H9 (cell line): ENCODE results near the gene RBM4B. TPM values are rescaled to one million over a fixed set of nuclear protein-coding genes. Genes with fewer than 3 reads are reported as not detected.

Experiments
- DNase-seq: peaks from one replicate; pipeline ENCODE4 v3.0.0-alpha.2; 2017
- H2AFZ ChIP-seq: one replicate; pipeline ENCODE4 v1.6.1; 2013; ENCODE audit warnings: mild to moderate bottlenecking, low read length, control low read depth, moderate library complexity
- H2AK5ac ChIP-seq: 2 replicates; pipeline ENCODE4 v1.6.1; 2013; ENCODE audit warnings: low read length, control low read depth, mixed read lengths; ENCODE audit not compliant: insufficient read length
- H2BK120ac ChIP-seq: one replicate; pipeline ENCODE4 v1.6.1; 2013; ENCODE audit warnings: low read depth, mild to moderate bottlenecking, low read length, control low read depth, inconsistent platforms; ENCODE audit not compliant: poor library complexity, severe bottlenecking
- H2BK12ac ChIP-seq: 2 replicates; pipeline ENCODE4 v1.6.1; 2013; ENCODE audit warnings: low read length, control low read depth, mixed read lengths, low read depth; ENCODE audit not compliant: insufficient read length
- H2BK15ac ChIP-seq: 2 replicates; pipeline ENCODE4 v1.6.1; 2013; ENCODE audit warnings: low read depth, low read length, control low read depth
- H2BK20ac ChIP-seq: one replicate; pipeline ENCODE4 v1.6.1; 2013; ENCODE audit warnings: low read depth, mild to moderate bottlenecking, low read length, control low read depth, inconsistent platforms; ENCODE audit not compliant: poor library complexity, severe bottlenecking
- H2BK5ac ChIP-seq: 2 replicates; pipeline ENCODE4 v1.6.1; 2013; ENCODE audit warnings: low read length, control low read depth, mixed read lengths; ENCODE audit not compliant: insufficient read length
- H3K14ac ChIP-seq: 2 replicates; pipeline ENCODE4 v1.6.1; 2013; ENCODE audit warnings: low read length, control low read depth; ENCODE audit not compliant: insufficient read depth
- H3K18ac ChIP-seq: 2 replicates; pipeline ENCODE4 v1.6.1; 2013; ENCODE audit warnings: low read depth, mild to moderate bottlenecking, mixed read lengths, low read length, control low read depth; ENCODE audit not compliant: insufficient read length
- H3K23ac ChIP-seq: 2 replicates; pipeline ENCODE4 v1.6.1; 2013; ENCODE audit warnings: low read length, control low read depth, mixed read lengths, low read depth; ENCODE audit not compliant: insufficient read length
- H3K23me2 ChIP-seq: 2 replicates; pipeline ENCODE4 v1.6.1; 2013; ENCODE audit warnings: low read depth, mild to moderate bottlenecking, mixed read lengths, low read length, control low read depth; ENCODE audit not compliant: insufficient read length, poor library complexity, severe bottlenecking
- H3K27ac ChIP-seq: 2 replicates; pipeline ENCODE4 v1.5.1; 2013; ENCODE audit warnings: low read length, control low read depth, mixed read lengths, low read depth; ENCODE audit not compliant: insufficient read length
- H3K27me3 ChIP-seq: 2 replicates; pipeline ENCODE4 v1.6.1; 2013; ENCODE audit warnings: low read length, control low read depth, inconsistent platforms; ENCODE audit not compliant: insufficient read depth
- H3K4ac ChIP-seq: 2 replicates; pipeline ENCODE4 v1.6.1; 2013; ENCODE audit warnings: low read depth, mild to moderate bottlenecking, control low read depth, inconsistent platforms, low read length, moderate library complexity
- H3K4me1 ChIP-seq: 2 replicates; pipeline ENCODE4 v1.6.1; 2013; ENCODE audit warnings: low read length, control low read depth, inconsistent platforms; ENCODE audit not compliant: insufficient read depth
- H3K4me2 ChIP-seq: 2 replicates; pipeline ENCODE4 v1.6.1; 2013; ENCODE audit warnings: low read length, control low read depth, mixed read lengths; ENCODE audit not compliant: insufficient read length, insufficient read depth
- H3K56ac ChIP-seq: 2 replicates; pipeline ENCODE4 v1.6.1; 2013; ENCODE audit warnings: low read depth, mild to moderate bottlenecking, mixed read lengths, low read length, control low read depth; ENCODE audit not compliant: insufficient read length
- H3K79me1 ChIP-seq: 2 replicates; pipeline ENCODE4 v1.6.1; 2013; ENCODE audit warnings: low read depth, mild to moderate bottlenecking, moderate library complexity, low read length, control low read depth, inconsistent platforms; ENCODE audit not compliant: insufficient read depth, poor library complexity, severe bottlenecking
- H3K79me2 ChIP-seq: 2 replicates; pipeline ENCODE4 v1.6.1; 2013; ENCODE audit warnings: low read length, control low read depth, inconsistent platforms; ENCODE audit not compliant: insufficient read depth
- H3K9ac ChIP-seq: 2 replicates; pipeline ENCODE4 v1.6.1; 2013; ENCODE audit warnings: low read length, control low read depth, mixed read lengths; ENCODE audit not compliant: insufficient read length; ENCODE audit errors: extremely low read depth
- H3K9me3 ChIP-seq: one replicate; pipeline ENCODE4 v1.6.1; 2013; ENCODE audit warnings: low read depth, low read length, inconsistent platforms; ENCODE audit not compliant: control insufficient read depth
- H3T11ph ChIP-seq: one replicate; pipeline ENCODE4 v1.6.1; 2013; ENCODE audit warnings: mild to moderate bottlenecking, low read length, control low read depth, inconsistent platforms
- H4K20me1 ChIP-seq: one replicate; pipeline ENCODE4 v1.6.1; 2013; ENCODE audit not compliant: control insufficient read depth, insufficient read length, insufficient read depth
- H4K5ac ChIP-seq: 2 replicates; pipeline ENCODE4 v1.6.1; 2013; ENCODE audit warnings: low read depth, mild to moderate bottlenecking, mixed read lengths, low read length, control low read depth; ENCODE audit not compliant: insufficient read length
- H4K8ac ChIP-seq: replicated peaks from 2 replicates; pipeline ENCODE4 v1.6.1; 2013; ENCODE audit warnings: low read length, control low read depth, mixed read lengths, low read depth; ENCODE audit not compliant: insufficient read length
- H4K91ac ChIP-seq: 2 replicates; pipeline ENCODE4 v1.6.1; 2013; ENCODE audit warnings: low read depth, mild to moderate bottlenecking, moderate library complexity, mixed read lengths, low read length, control low read depth; ENCODE audit not compliant: insufficient read length
- H3K27ac Mint-ChIP-seq, 3 experiments: 2 replicates in 2 of 3; 3 replicates in 1 of 3; pipeline ENCODE4 v1.8.0; 2020 to 2021; ENCODE audit warnings: mixed read lengths in 3 of 3, mild to moderate bottlenecking in 1 of 3, moderate library complexity in 1 of 3
- H3K27me3 Mint-ChIP-seq: 2 replicates; pipeline ENCODE4 v1.8.0; 2021; ENCODE audit warnings: low read depth, mild to moderate bottlenecking, moderate library complexity, mixed read lengths
- H3K36me3 Mint-ChIP-seq, 3 experiments: 2 replicates in 2 of 3; 3 replicates in 1 of 3; pipeline ENCODE4 v1.8.0; 2020 to 2021; ENCODE audit warnings: low read depth in 3 of 3, mixed read lengths in 3 of 3; ENCODE audit not compliant: insufficient read depth in 1 of 3
- H3K4me1 Mint-ChIP-seq, 2 experiments: 2 replicates each; pipeline ENCODE4 v1.8.0; 2020; ENCODE audit warnings: mixed read lengths in 2 of 2
- H3K4me3 Mint-ChIP-seq, 2 experiments: 2 replicates in 1 of 2; 3 replicates in 1 of 2; pipeline ENCODE4 v1.8.0; 2020 to 2021; ENCODE audit warnings: mild to moderate bottlenecking in 2 of 2, mixed read lengths in 2 of 2, moderate library complexity in 1 of 2
- H3K9me3 Mint-ChIP-seq, 2 experiments: 2 replicates in 1 of 2; 3 replicates in 1 of 2; pipeline ENCODE4 v1.8.0; 2020; ENCODE audit warnings: mild to moderate bottlenecking in 2 of 2, mixed read lengths in 2 of 2, moderate library complexity in 1 of 2
- WGBS: extraction: QIAGEN DNeasy Blood & Tissue Kit; methylation state at CpG from one replicate; pipeline ENCODE4 v1.1.7; 2013; ENCODE audit warnings: missing lambda C conversion rate, low lambda C conversion rate, mixed read lengths; ENCODE audit not compliant: insufficient read length; ENCODE audit errors: extremely low coverage; 5-methylcytosine and 5-hydroxymethylcytosine counted together
- total RNA-seq: library from RNA; stranded (reverse); gene quantifications from 2 replicates; pipeline ENCODE4 v1.2.1, GENCODE V29; 2021
- TF ChIP-seq, protein P1 (sequence below): fragments of 200-600 bp; sonication (generic); conservative IDR thresholded peaks from 3 replicates; pipeline ENCODE4 v1.8.0; 2021; ENCODE audit warnings: antibody characterized with exemption, mild to moderate bottlenecking

Gene RBM4B
- total RNA-seq, 1 experiment from 2014 or later = 34.0 TPM

DNA sequence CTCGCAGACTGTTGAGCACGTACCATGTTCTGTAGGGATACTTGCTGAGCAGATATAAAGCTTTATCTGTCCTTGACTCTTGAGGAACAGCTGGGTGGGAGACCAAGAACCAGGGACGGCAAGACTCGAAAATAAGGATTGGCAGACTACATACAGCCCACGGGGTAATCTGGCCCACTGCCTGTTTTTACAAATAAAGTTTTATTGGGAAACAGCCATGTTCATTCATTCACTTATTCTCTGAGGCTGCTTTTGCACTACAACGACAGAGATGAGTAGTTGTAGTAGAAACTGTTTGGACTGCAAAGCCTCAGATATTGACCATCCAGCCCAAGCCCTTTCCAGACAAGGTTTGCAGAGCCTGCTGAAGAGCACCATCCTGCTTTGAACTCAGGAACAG is 20.3 kb upstream of the RBM4B start:
- Histone ChIP-seq H3K9me3 (no peaks in the 10 kb centered on the region), H3K27me3 (no peaks in the 10 kb centered on the region), H2BK15ac (no peak overlapping the region), H2BK12ac (no peak overlapping the region), H4K91ac (no peak overlapping the region), H2BK5ac (no peak overlapping the region), H2BK20ac (no peak overlapping the region), H3K79me2 (no peaks in the 10 kb centered on the region), H3T11ph (no peak overlapping the region), H3K79me1 (no peaks in the 10 kb centered on the region), H3K4me1 (no peaks in the 10 kb centered on the region), H3K27ac (no peak overlapping the region), H3K9ac (no peak overlapping the region), H3K56ac (no peak overlapping the region), H3K23ac (no peak overlapping the region), H3K18ac (no peak overlapping the region), H4K5ac (no peak overlapping the region), H4K8ac (no peak overlapping the region), H3K23me2 (no peaks in the 10 kb centered on the region), H2AFZ (no peak overlapping the region), H3K4me2 (no peak overlapping the region), H3K14ac (no peak overlapping the region), H3K4ac (no peak overlapping the region), H2BK120ac (no peak overlapping the region), H4K20me1 (no peaks in the 10 kb centered on the region), H2AK5ac (no peak overlapping the region)
- Mint-ChIP-seq H3K9me3 (no peaks in the 10 kb centered on the region; a peak in 1 of 5 replicates), H3K27ac (no peak overlapping the region), H3K36me3 (peaks cover 22 to 90% (median 90%) of the 10 kb centered on the region in 3 experiments; a peak in 6 of 7 replicates), H3K4me3 (no peak overlapping the region), H3K27me3 (no peaks in the 10 kb centered on the region), H3K4me1 (peaks cover 5 to 8% of the 10 kb centered on the region in 2 experiments; a peak in 1 of 4 replicates)
- no CpG with 5 or more reads among the region's 6 CpGs for WGBS
- TF ChIP-seq, protein P1, sequence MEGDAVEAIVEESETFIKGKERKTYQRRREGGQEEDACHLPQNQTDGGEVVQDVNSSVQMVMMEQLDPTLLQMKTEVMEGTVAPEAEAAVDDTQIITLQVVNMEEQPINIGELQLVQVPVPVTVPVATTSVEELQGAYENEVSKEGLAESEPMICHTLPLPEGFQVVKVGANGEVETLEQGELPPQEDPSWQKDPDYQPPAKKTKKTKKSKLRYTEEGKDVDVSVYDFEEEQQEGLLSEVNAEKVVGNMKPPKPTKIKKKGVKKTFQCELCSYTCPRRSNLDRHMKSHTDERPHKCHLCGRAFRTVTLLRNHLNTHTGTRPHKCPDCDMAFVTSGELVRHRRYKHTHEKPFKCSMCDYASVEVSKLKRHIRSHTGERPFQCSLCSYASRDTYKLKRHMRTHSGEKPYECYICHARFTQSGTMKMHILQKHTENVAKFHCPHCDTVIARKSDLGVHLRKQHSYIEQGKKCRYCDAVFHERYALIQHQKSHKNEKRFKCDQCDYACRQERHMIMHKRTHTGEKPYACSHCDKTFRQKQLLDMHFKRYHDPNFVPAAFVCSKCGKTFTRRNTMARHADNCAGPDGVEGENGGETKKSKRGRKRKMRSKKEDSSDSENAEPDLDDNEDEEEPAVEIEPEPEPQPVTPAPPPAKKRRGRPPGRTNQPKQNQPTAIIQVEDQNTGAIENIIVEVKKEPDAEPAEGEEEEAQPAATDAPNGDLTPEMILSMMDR = no peak
- DNase-seq = no peak
